GM12878 (cell line): ENCODE measurements around the gene NODAL. TPM values are rescaled to one million over a fixed set of nuclear protein-coding genes. Genes with fewer than 3 reads are reported as not detected.

Source experiments
- ATAC-seq: fragments of 200-7000 bp; cut with Tn5 transposase; 3 replicates; pipeline ENCODE4 v1.9.1; 2020; ENCODE audit warnings: mild to moderate bottlenecking, moderate library complexity
- BruUV-seq: library from RNA; stranded (reverse); fragments of 400-500 nt; replicated peaks from 2 replicates; lab custom pipeline; 2021; lab: Mats Ljungman, UMichigan
- CTCF ChIA-PET: fragments of 300-600 bp; sonication (Branson Sonifier 250); formaldehyde crosslinking; extraction: SDS; loops from one replicate; lab custom pipeline; 2021; ENCODE audit warnings: inconsistent platforms; lab: Yijun Ruan, JAX
- POLR2A ChIA-PET: fragments of 350-600 bp; formaldehyde crosslinking; extraction: SDS; loops from one replicate; lab custom pipeline; 2021; ENCODE audit warnings: inconsistent platforms; lab: Charles Lee
- RAD21 ChIA-PET: fragments of 300-600 bp; sonication (Branson Sonifier 250); formaldehyde crosslinking; loops from one replicate; lab custom pipeline; 2023; ENCODE audit warnings: antibody characterized with exemption; ENCODE audit not compliant: unreplicated experiment; lab: Charles Lee
- SMC1A ChIA-PET: fragments of 300-600 bp; sonication (Branson Sonifier 250); formaldehyde crosslinking; loops from one replicate; lab custom pipeline; 2023; ENCODE audit not compliant: unreplicated experiment, uncharacterized antibody; lab: Charles Lee
- DNase-seq: peaks from one replicate; pipeline ENCODE4 v3.0.0-alpha.2; 2011; ENCODE audit warnings: low read depth, low spot score
- FAIRE-seq: peaks from 3 replicates; lab custom pipeline; 2011; peaks lifted over from hg19 to GRCh38; lab: Jason Lieb, UNC
- H2AFZ ChIP-seq: 2 replicates; pipeline ENCODE4 v1.6.0; 2011; ENCODE audit warnings: low read depth, low read length, control low read depth; ENCODE audit not compliant: control insufficient read depth
- H3K27ac ChIP-seq: 2 replicates; pipeline ENCODE4 v1.5.1; 2011; ENCODE audit warnings: control low read depth; ENCODE audit not compliant: control insufficient read depth, insufficient read depth
- H3K27me3 ChIP-seq, 2 experiments: replicated peaks in 1 of 2; 2 replicates each; pipeline versions ENCODE4 v1.6.0 to v1.6.1; 2011; ENCODE audit warnings: low read length in 1 of 2; ENCODE audit not compliant: control insufficient read depth in 2 of 2, insufficient read depth in 2 of 2
- H3K36me3 ChIP-seq, 2 experiments: 2 replicates each; pipeline ENCODE4 v1.5.1; 2011; ENCODE audit warnings: low read length in 1 of 2; ENCODE audit not compliant: control insufficient read depth in 2 of 2, insufficient read depth in 2 of 2
- H3K4me1 ChIP-seq: 2 replicates; pipeline ENCODE4 v1.6.1; 2011; ENCODE audit warnings: mild to moderate bottlenecking, low read length, moderate library complexity, mixed read lengths; ENCODE audit not compliant: control insufficient read depth, insufficient read depth
- H3K4me2 ChIP-seq: 2 replicates; pipeline ENCODE4 v1.6.0; 2011; ENCODE audit warnings: control low read depth; ENCODE audit not compliant: control insufficient read depth, insufficient read depth
- H3K4me3 ChIP-seq: fragments of 200-600 bp; sonication (generic); 2 replicates; pipeline ENCODE4 v1.5.1; 2016
- H3K79me2 ChIP-seq: 2 replicates; pipeline ENCODE4 v1.6.0; 2011; ENCODE audit warnings: low read length; ENCODE audit not compliant: control insufficient read depth, insufficient read depth
- H3K9ac ChIP-seq: 2 replicates; pipeline ENCODE4 v1.8.0; 2011; ENCODE audit warnings: low read length, control low read depth, mixed read lengths; ENCODE audit not compliant: control insufficient read depth, insufficient read depth
- H3K9me3 ChIP-seq: replicated peaks from 3 replicates; pipeline ENCODE4 v1.5.1; 2011; ENCODE audit warnings: mild to moderate bottlenecking, low read length; ENCODE audit not compliant: control insufficient read depth, insufficient read depth
- H4K20me1 ChIP-seq: 2 replicates; pipeline ENCODE4 v1.6.0; 2011; ENCODE audit not compliant: control insufficient read depth, insufficient read depth
- BCL11A ChIP-seq: IDR thresholded peaks from 2 replicates; pipeline ENCODE4 v1.6.1; 2011; ENCODE audit warnings: low read depth, low read length
- CBFB ChIP-seq: IDR thresholded peaks from 2 replicates; pipeline ENCODE4 v1.6.1; 2016; ENCODE audit warnings: antibody characterized with exemption, low read depth
- CTCF ChIP-seq, 3 experiments: IDR thresholded peaks in 2 of 3; conservative IDR thresholded peaks in 1 of 3; 2 replicates each; pipeline ENCODE4 v1.5.1; 2011; ENCODE audit warnings: low read depth in 3 of 3, low read length in 3 of 3, mild to moderate bottlenecking in 3 of 3, control low read depth in 2 of 3, moderate library complexity in 2 of 3, inconsistent platforms in 1 of 3, mixed read lengths in 1 of 3; ENCODE audit not compliant: control insufficient read depth in 2 of 3, insufficient read depth in 1 of 3; ENCODE audit errors: extremely low read depth in 1 of 3
- GATAD2B ChIP-seq: fragments of 450-650 bp; conservative IDR thresholded peaks from 2 replicates; pipeline ENCODE4 v1.6.1; 2017; ENCODE audit warnings: low read depth, mild to moderate bottlenecking, moderate library complexity
- MEF2A ChIP-seq: IDR thresholded peaks from 2 replicates; pipeline ENCODE4 v1.6.1; 2011; ENCODE audit warnings: low read depth, mild to moderate bottlenecking, low read length, moderate library complexity; ENCODE audit not compliant: insufficient read depth
- MTA2 ChIP-seq: fragments of 450-650 bp; IDR thresholded peaks from 2 replicates; pipeline ENCODE4 v1.6.1; 2016; ENCODE audit warnings: low read depth, mild to moderate bottlenecking, moderate library complexity
- NR2C2 ChIP-seq: IDR thresholded peaks from 2 replicates; pipeline ENCODE4 v1.6.1; 2011; ENCODE audit warnings: borderline replicate concordance, low read depth; ENCODE audit not compliant: control insufficient read depth, insufficient read length
- PAX5 ChIP-seq: IDR thresholded peaks from 2 replicates; pipeline ENCODE4 v1.6.1; 2011; ENCODE audit warnings: low read depth, low read length, borderline replicate concordance
- POU2F2 ChIP-seq: IDR thresholded peaks from 3 replicates; pipeline ENCODE4 v1.6.1; 2011; ENCODE audit warnings: low read depth, mild to moderate bottlenecking, low read length, borderline replicate concordance
- RELA ChIP-seq: fragments of 450-650 bp; IDR thresholded peaks from 2 replicates; pipeline ENCODE4 v1.8.0; 2014; ENCODE audit warnings: borderline replicate concordance; ENCODE audit not compliant: partially characterized antibody
- SMAD5 ChIP-seq: IDR thresholded peaks from 2 replicates; pipeline ENCODE4 v1.6.1; 2016; ENCODE audit warnings: antibody characterized with exemption, low read depth
- SMC3 ChIP-seq: IDR thresholded peaks from 2 replicates; pipeline ENCODE4 v1.6.1; 2011; ENCODE audit warnings: low read length, improper control_type of control experiment, borderline replicate concordance
- ZNF384 ChIP-seq: IDR thresholded peaks from 2 replicates; pipeline ENCODE4 v1.6.1; 2012; ENCODE audit warnings: low read depth, mild to moderate bottlenecking, low read length, improper control_type of control experiment, borderline replicate concordance
- WGBS: methylation state at CpG from one replicate; pipeline ENCODE4 v1.1.6; 2016; ENCODE audit warnings: low lambda C conversion rate; ENCODE audit not compliant: insufficient replicate concordance, insufficient coverage; ENCODE audit errors: missing lambda C conversion rate; 5-methylcytosine and 5-hydroxymethylcytosine counted together
- in situ Hi-C: fragments of 300-500 bp; cut with MboI; formaldehyde crosslinking; loops from 9 replicates; pipeline ENCODE4 v1.14.3; 2018; ENCODE audit warnings: mixed read lengths
- intact Hi-C: fragments of 100-400 bp; cut with micrococcal nuclease; formaldehyde crosslinking; loops from one replicate; pipeline ENCODE4 v1.14.2; 2022; ENCODE audit not compliant: unreplicated experiment
- polyA plus RNA-seq, 11 experiments: library from polyadenylated mRNA; depleted of rRNA in 4 of 11; unstranded in 6 of 11; stranded (reverse) in 5 of 11; fragments of >200 nt; fragmentation: Nextera tagmentation in 4 of 11; fragmentation: Illumina TruSeq in 1 of 11; extraction: Ambion mirVana in 4 of 11; extraction: Trizol in 1 of 11; gene quantifications; 1 replicate in 1 of 11; 2 replicates in 10 of 11; pipeline versions ENCODE4 v1.2.1 to v1.2.3, GENCODE V29; 2011 to 2016; ENCODE audit warnings: inconsistent platforms in 2 of 11, missing spikeins in 2 of 11, low read depth in 1 of 11
- total RNA-seq, 4 experiments: library from RNA; depleted of rRNA in 3 of 4; stranded (reverse); fragments of >200 nt in 3 of 4; fragmentation: Illumina TruSeq in 1 of 4; extraction: Trizol in 1 of 4; gene quantifications; 2 replicates each; pipeline versions ENCODE4 v1.2.1 to v1.2.3, GENCODE V29; 2013 to 2021

The NODAL gene
- total and polyA plus RNA-seq, 10 of the 15 experiments (the other 5 are each of a cell fraction or from before 2014, with no cell fraction given), result not detected

GRCh38 chr10:70426823-70427222, 14.7 kb downstream of the NODAL start:
- ATAC-seq, result no peak
- ChIA-PET POLR2A (interaction anchor here (0.6 kb wide), 1 partner anchor 14 kb away, joined by 3 read pairs; no protein-coding TSS in a partner anchor), SMC1A (interaction anchor here (1.5 kb wide), 1 partner anchor 21 kb away, joined by 4 read pairs; no protein-coding TSS in a partner anchor), CTCF (interaction anchor here (1.0 to 1.3 kb wide), 3 partner anchors 8 to 311 kb away, joined by 3 to 4 read pairs (median 3); no protein-coding TSS in a partner anchor), RAD21 (no interaction called here)
- WGBS, result 93% methylated on average over 3 of the region's 3 CpGs
- no peak overlapping the region for H3K4me2 ChIP-seq
- FAIRE-seq, result no peak
- no peak overlapping the region for H3K4me3 ChIP-seq
- DNase-seq, result no peak
- no peaks in the 10 kb centered on the region for H4K20me1 ChIP-seq
- no peaks in the 10 kb centered on the region for H3K27me3 ChIP-seq
- intact Hi-C loops (no loop called here), in situ Hi-C loops (no loop called here)
- no peak overlapping the region for H2AFZ ChIP-seq
- no TSS peak for BruUV-seq
- H3K4me1 ChIP-seq, result no peaks in the 10 kb centered on the region
- H3K79me2 ChIP-seq, result no peaks in the 10 kb centered on the region
- TF ChIP-seq MEF2A (no peak), RELA (no peak), PAX5 (no peak), CTCF (IDR thresholded peaks at IDR 0.05 in 2 of 3, conservative IDR thresholded peaks at IDR 0.05 in 1 of 3; ENCODE audit: control insufficient read depth in 2 of 3, extremely low read depth in 1 of 3, insufficient read depth in 1 of 3, low read depth in 3 of 3, low read length in 3 of 3) (no peak), POU2F2 (no peak), SMAD5 (no peak), CBFB (no peak), NR2C2 (no peak), GATAD2B (no peak), MTA2 (no peak), SMC3 (no peak), BCL11A (no peak), ZNF384 (no peak)
- H3K9me3 ChIP-seq, result no peaks in the 10 kb centered on the region
- H3K36me3 ChIP-seq, result peaks cover 5 to 29% of the 10 kb centered on the region in 2 experiments
- H3K27ac ChIP-seq, result no peak overlapping the region
- no peak overlapping the region for H3K9ac ChIP-seq
